HG03354 (cell line): ENCODE data around the gene KRT85.
"Not testable (repeated sequence)": the region's sequence is repeated elsewhere in the genome, so short reads cannot be mapped to it uniquely, and the experiment has no call there.

ENCODE experiments used
- ATAC-seq: cut with Tn5 transposase; IDR thresholded peaks from one replicate; pipeline ENCODE4 v1.9.1; 2021; ENCODE audit warnings: mild to moderate bottlenecking; ENCODE audit not compliant: unreplicated experiment, poor library complexity, severe bottlenecking

The KRT85 gene

DNA sequence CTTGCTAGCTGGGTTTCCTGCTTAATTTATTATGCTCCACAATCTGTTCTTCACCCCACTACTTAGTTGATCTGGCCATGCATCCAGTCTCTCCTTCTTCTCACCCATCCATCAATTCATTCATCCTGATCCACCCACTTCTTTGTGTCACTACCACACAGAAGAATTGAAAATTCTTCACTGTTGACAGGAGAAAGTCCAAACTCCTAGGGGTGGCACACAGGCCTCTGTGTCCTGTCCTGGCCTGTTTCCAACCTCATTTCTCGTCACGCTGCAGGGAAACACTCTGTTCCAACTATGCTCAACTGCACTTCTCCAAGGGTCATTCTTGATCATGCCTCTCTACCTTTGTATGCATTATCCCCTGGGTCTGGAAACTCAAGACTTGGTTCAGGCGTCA, 35.4 kb downstream of the KRT85 start:
- no peak for ATAC-seq

- ATAC-seq, result no peak
Measured at GRCh38 chr12:52331039-52331438, 36.2 kb downstream of the KRT85 start.

DNA sequence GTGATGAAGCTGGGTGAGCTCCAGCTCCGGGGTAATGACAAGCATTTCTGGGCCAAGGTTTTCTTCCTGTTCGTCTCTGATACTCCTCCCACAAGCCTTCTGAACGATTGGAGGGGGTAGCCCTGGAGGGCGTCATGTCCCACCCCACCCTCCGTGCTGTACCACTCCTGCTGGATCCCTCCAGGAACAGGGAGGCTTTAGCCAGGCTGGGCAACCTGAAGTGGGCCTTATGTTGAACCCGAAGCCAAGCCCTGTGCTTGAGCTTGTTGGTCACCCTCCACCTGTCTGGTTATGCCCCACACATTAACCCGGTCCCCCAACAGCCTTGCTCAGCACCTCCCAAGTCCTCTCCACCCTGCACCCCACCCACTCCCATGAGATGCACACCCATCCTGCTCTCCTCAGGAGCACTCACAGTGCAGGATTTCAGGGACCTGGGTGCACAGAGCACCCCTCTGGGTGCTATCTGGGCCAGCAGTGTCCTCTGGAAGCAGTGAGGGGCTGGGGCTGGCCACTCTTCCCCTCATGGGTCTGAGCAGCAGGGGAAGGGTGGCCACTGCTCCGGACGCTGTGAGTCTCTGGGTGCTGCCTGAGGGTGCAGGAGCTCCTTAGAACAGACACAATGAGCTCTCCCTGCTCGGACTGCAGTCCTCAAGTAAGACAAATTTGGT, 39.3 kb downstream of the KRT85 start:
- ATAC-seq, result no peak

- ATAC-seq, result peak; percentile 91
Measured at GRCh38 chr12:52327052-52327829, 40.0 kb downstream of the KRT85 start.

DNA sequence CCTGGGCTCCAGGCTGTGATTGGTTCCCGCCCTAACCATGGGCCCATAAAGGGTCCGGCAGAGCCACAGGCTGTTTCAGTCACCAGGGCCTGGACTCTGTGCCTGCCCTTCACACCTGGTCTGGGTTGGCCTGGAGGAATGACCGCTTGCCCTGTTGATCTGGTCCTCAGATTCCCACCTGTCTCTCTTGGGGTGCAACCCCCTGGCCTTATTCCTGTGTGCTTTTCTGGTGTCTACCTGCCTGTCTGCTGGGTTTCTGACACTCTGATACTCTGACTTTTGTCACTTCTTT, 43.2 kb downstream of the KRT85 start:
- ATAC-seq, result no peak

GRCh38 chr12:52323416-52324152, 43.7 kb downstream of the KRT85 start:
- ATAC-seq, result no peak

- no peak for ATAC-seq
Measured at GRCh38 chr12:52323001-52323400, 44.3 kb downstream of the KRT85 start.

GRCh38 chr12:52322069-52322468, 45.2 kb downstream of the KRT85 start:
- ATAC-seq, result no peak

GRCh38 chr12:52321418-52321817, 45.9 kb downstream of the KRT85 start:
- no peak for ATAC-seq

DNA sequence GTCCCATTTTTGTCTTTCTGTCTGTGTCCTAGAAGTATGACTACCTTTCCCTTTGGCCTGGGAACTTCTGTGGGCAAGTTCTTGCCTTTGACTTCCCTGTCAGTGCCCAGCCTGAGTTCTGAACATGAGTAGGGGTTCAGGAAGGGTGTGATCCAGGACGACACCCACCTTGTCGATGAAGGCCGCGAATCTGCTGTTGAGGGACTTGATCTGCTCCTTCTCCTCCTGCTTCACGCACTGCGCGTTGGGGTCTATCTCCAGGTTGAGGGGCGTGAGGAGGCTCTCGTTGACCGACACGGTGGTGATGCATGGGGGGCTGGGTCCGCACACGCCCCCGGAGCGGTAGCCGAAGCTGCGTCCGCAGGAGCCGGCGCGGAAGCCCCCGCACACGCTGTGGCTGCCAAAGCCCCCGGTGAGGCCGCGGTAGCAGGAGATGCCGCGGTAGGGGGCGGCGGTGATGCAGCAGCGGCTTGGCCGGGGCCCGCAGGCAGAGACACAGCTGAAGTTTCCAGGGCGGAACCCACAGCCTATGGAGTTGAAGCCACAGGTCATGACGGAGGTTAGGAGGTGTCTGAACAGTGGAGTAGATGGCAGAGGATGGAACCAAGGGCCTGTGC, 46.4 kb downstream of the KRT85 start, which contains the start of gene KRT83:
Gene KRT83, minus strand, starts transcription at position 615 of the 617 bp plus-strand sequence. Its CDS starts 63 bp downstream, at position 552.
- ATAC-seq, result no peak

- no peak for ATAC-seq
Measured at GRCh38 chr12:52319097-52319496, 48.2 kb downstream of the KRT85 start.

DNA sequence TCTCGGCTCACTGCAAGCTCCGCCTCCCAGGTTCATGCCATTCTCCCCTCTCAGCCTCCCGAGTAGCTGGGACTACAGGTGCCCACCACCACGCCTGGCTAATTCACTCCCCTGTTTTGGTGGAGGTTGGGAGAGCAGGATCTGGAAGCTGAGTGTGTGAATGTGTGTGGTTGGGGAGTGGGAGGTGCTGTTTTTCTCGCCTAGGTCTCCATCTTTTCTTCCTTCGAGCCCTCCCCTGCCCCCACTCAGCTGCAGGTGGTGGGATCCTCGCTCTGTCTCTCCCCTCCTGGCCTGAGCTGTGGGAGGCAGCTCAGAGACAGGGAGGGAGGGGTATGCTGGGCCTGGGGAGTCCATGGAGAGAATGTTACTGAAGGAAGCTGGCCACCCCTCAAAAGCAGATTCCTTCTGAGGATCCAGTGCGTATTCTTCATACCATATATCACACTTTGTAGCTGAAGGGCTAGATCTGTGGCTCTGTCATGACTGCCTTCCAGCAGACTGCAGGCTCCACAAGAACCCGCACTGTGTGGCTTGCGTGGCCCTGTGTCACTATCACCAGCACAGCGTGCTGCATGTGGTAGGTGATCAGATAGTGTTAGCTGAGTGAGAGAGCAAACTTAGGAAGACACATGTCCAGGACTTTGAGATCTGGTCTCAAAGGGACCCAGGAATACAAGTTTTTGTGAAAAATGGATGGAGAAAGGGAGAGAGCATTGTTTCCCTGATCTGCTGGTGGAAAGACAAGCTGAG, 48.9 kb downstream of the KRT85 start:
- ATAC-seq, result no peak

DNA sequence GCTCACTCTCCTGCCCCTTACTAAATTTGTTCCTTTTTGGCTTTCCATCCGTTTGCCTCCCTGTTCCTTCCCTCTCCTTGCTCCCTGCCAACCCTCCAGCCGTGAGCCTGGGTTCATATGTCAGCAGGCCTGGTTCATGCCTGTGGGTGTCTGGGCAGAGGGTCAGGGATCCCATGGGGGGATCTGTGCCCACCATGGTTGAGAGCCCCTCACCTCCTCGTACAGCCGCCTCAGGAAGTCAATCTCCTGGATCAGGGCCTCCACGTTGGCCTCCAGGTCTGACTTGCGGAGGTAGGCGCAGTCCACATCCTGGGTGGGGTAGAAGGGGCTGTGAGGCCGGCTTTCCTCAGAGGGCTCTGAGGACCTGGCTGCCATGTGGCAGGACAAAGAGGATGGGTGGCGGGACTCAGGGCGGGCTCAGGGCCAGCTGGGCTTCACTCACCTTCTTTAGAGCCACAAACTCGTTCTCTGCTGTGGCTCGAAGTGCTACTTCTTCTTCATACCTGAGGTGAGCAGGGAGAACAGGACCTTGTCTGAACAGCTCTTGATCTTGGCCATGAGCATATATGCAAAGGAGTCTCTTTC, 49.7 kb downstream of the KRT85 start:
- no peak for ATAC-seq

DNA sequence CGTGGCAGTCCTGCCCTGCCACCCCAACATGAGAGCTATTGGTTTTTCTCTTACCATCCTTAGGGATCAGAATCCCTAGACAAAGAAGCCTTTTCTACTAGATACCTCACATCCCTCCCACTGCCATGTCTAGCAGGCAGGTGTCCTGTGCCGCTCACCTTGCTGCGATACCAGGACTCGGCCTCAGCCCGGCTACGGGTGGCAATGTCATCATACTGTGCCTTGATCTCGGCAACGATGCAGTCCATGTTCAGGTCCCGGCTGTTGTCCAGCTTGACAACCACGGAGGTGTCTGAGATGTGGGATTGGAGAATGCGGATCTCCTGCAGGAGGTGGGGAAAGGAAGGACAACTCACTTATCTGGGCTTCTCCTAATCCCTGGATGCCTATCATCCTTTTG, 50.6 kb downstream of the KRT85 start:
- ATAC-seq, result no peak

GRCh38 chr12:52316290-52316689, 51.0 kb downstream of the KRT85 start:
- ATAC-seq, result no peak

- ATAC-seq, result not testable (repeated sequence)
Measured at GRCh38 chr12:52315721-52316120, 51.6 kb downstream of the KRT85 start.

DNA sequence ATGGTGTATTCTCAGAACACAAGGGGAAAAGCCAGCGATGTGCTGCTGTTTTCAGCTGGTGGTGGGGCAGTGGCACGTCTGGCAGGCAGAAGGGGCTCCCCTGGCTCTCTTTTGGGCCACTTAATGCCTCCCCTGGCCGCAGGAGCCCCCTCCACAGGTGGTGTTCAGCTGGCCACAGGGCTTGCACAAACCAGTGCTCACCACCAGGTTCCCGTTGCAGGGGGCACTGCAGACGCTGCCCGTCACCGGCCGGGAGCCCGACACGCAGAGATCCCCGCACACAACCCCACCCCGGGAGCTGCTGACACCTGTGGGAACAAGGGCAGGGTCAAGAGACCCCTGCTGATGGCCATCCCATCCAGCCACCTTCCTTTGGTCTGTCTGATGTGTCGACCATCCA, 52.8 kb downstream of the KRT85 start:
- ATAC-seq, result no peak

GRCh38 chr12:52313926-52314325, 53.4 kb downstream of the KRT85 start:
- ATAC-seq, result no peak

DNA sequence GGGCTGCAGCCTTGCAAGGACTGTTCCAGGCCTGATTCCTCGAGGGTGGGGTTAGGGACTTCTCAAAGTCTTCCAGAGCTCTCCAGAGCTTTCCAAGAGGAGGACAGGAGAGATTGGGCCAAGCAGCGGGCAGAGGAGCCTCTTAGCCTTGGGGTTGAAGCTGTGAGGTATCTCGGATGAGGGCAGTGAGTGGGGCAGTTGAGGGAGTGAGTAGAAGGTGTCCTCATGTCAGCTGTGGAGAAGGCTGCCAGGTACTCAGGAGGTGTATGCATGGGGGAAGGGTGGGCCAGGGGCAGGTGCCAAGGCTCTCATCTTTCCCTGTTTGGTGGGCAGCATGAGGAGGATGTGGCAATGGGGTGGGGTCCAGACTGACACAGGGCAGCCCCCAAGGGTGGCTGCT, 53.8 kb downstream of the KRT85 start:
- ATAC-seq, result no peak
